HEK293 (cell line): ENCODE data around the gene DGCR2.

Experiments used
- CTCF ChIA-PET: fragments of 350-600 bp; formaldehyde crosslinking; extraction: SDS; loops from one replicate; lab custom pipeline; 2021; ENCODE audit warnings: antibody characterized with exemption; lab: Yijun Ruan, JAX
- POLR2A ChIA-PET: fragments of 300-600 bp; formaldehyde crosslinking; extraction: SDS; loops from one replicate; lab custom pipeline; 2020; ENCODE audit warnings: antibody characterized with exemption, inconsistent platforms; lab: Yijun Ruan, JAX
- H3K27ac ChIP-seq: fragments of 200-500 bp; sonication (Bioruptor generic); 2 replicates; pipeline ENCODE4 v1.5.1; 2014; ENCODE audit warnings: low read depth, low read length, control low read depth, inconsistent platforms; ENCODE audit errors: extremely low read depth
- H3K36me3 ChIP-seq, 2 experiments: fragments of 200-500 bp in 1 of 2; sonication (Bioruptor generic) in 1 of 2; 1 replicate in 1 of 2; 2 replicates in 1 of 2; pipeline ENCODE4 v1.5.1; 2014 to 2017; ENCODE audit warnings: inconsistent platforms in 2 of 2, low read length in 2 of 2; ENCODE audit not compliant: control insufficient read depth in 2 of 2, insufficient read depth in 1 of 2
- H3K4me1 ChIP-seq: fragments of 200-500 bp; sonication (Bioruptor generic); 2 replicates; pipeline ENCODE4 v1.5.1; 2014; ENCODE audit warnings: mild to moderate bottlenecking, low read length, inconsistent platforms; ENCODE audit not compliant: control insufficient read depth, insufficient read depth
- H3K4me3 ChIP-seq: 2 replicates; pipeline ENCODE4 v1.5.1; 2011; ENCODE audit warnings: low read depth, mild to moderate bottlenecking, control low read depth, low read length, moderate library complexity
- H3K9me3 ChIP-seq: fragments of 200-500 bp; sonication (Bioruptor generic); 2 replicates; pipeline ENCODE4 v1.5.1; 2014; ENCODE audit warnings: low read depth, low read length, inconsistent platforms; ENCODE audit not compliant: control insufficient read depth, insufficient read depth
- GLI2 ChIP-seq: fragments of 450-650 bp; formaldehyde crosslinking; IDR thresholded peaks from 2 replicates; pipeline ENCODE4; 2017; ENCODE audit warnings: missing biosample characterization, missing genetic modification characterization, low read depth, borderline replicate concordance
- GLI4 ChIP-seq: fragments of 450-650 bp; formaldehyde crosslinking; IDR thresholded peaks from 2 replicates; pipeline ENCODE4 v1.5.1; 2016; ENCODE audit warnings: missing biosample characterization, missing genetic modification characterization
- GLIS1 ChIP-seq: fragments of 450-650 bp; formaldehyde crosslinking; IDR thresholded peaks from 2 replicates; pipeline ENCODE4 v1.5.1; 2016; ENCODE audit warnings: missing biosample characterization, missing genetic modification characterization
- GLIS2 ChIP-seq: fragments of 450-650 bp; formaldehyde crosslinking; IDR thresholded peaks from 2 replicates; pipeline ENCODE4 v1.5.1; 2016; ENCODE audit warnings: missing biosample characterization, missing genetic modification characterization
- KLF8 ChIP-seq: fragments of 450-650 bp; formaldehyde crosslinking; IDR thresholded peaks from 2 replicates; pipeline ENCODE4 v1.5.1; 2016; ENCODE audit warnings: missing biosample characterization, missing genetic modification characterization
- SCRT1 ChIP-seq: fragments of 450-650 bp; formaldehyde crosslinking; IDR thresholded peaks from 2 replicates; pipeline ENCODE4 v1.5.1; 2016; ENCODE audit warnings: missing biosample characterization, missing genetic modification characterization, borderline replicate concordance
- ZBTB21 ChIP-seq: fragments of 450-650 bp; formaldehyde crosslinking; IDR thresholded peaks from 2 replicates; pipeline ENCODE4 v1.5.1; 2017; ENCODE audit warnings: missing biosample characterization, missing genetic modification characterization
- ZBTB8A ChIP-seq: fragments of 450-650 bp; formaldehyde crosslinking; IDR thresholded peaks from 2 replicates; pipeline ENCODE4 v1.5.1; 2016; ENCODE audit warnings: missing biosample characterization, missing genetic modification characterization
- ZEB2 ChIP-seq: fragments of 450-650 bp; formaldehyde crosslinking; IDR thresholded peaks from 2 replicates; pipeline ENCODE4 v1.5.1; 2016; ENCODE audit warnings: missing biosample characterization, missing genetic modification characterization
- ZFHX2 ChIP-seq: fragments of 450-650 bp; formaldehyde crosslinking; conservative IDR thresholded peaks from 2 replicates; pipeline ENCODE4 v1.5.1; 2016; ENCODE audit warnings: missing biosample characterization, missing genetic modification characterization
- ZFP37 ChIP-seq: fragments of 450-650 bp; formaldehyde crosslinking; IDR thresholded peaks from 2 replicates; pipeline ENCODE4 v1.5.1; 2016; ENCODE audit warnings: missing biosample characterization, missing genetic modification characterization
- ZFP41 ChIP-seq: fragments of 450-650 bp; formaldehyde crosslinking; IDR thresholded peaks from 2 replicates; pipeline ENCODE4 v1.5.1; 2016; ENCODE audit warnings: missing biosample characterization, missing genetic modification characterization, borderline replicate concordance
- ZNF146 ChIP-seq: fragments of 450-650 bp; formaldehyde crosslinking; IDR thresholded peaks from 2 replicates; pipeline ENCODE4 v1.5.1; 2016; ENCODE audit warnings: missing biosample characterization, missing genetic modification characterization
- ZNF157 ChIP-seq: fragments of 450-650 bp; formaldehyde crosslinking; IDR thresholded peaks from 2 replicates; pipeline ENCODE4 v1.5.1; 2016; ENCODE audit warnings: missing biosample characterization, missing genetic modification characterization
- ZNF391 ChIP-seq: fragments of 450-650 bp; formaldehyde crosslinking; IDR thresholded peaks from 2 replicates; pipeline ENCODE4 v1.5.1; 2016; ENCODE audit warnings: low read depth, missing biosample characterization, missing genetic modification characterization, borderline replicate concordance
- ZNF548 ChIP-seq: fragments of 450-650 bp; formaldehyde crosslinking; IDR thresholded peaks from 2 replicates; pipeline ENCODE4 v1.5.1; 2016; ENCODE audit warnings: missing biosample characterization, missing genetic modification characterization
- ZNF747 ChIP-seq: fragments of 450-650 bp; formaldehyde crosslinking; IDR thresholded peaks from 2 replicates; pipeline ENCODE4 v1.5.1; 2016; ENCODE audit warnings: missing biosample characterization, missing genetic modification characterization
- ZNF76 ChIP-seq: fragments of 450-650 bp; formaldehyde crosslinking; IDR thresholded peaks from 2 replicates; pipeline ENCODE4; 2016; ENCODE audit warnings: low read depth, missing biosample characterization, missing genetic modification characterization, borderline replicate concordance
- TF ChIP-seq, protein P1 (sequence below): fragments of 450-650 bp; formaldehyde crosslinking; IDR thresholded peaks from 2 replicates; pipeline ENCODE4 v1.5.1; 2017; ENCODE audit warnings: missing biosample characterization, missing genetic modification characterization
- TF ChIP-seq, protein P2 (sequence below): fragments of 450-650 bp; formaldehyde crosslinking; IDR thresholded peaks from 2 replicates; pipeline ENCODE4 v1.5.1; 2017; ENCODE audit warnings: missing biosample characterization, missing genetic modification characterization
- TF ChIP-seq, protein P3 (sequence below): fragments of 450-650 bp; formaldehyde crosslinking; IDR thresholded peaks from 2 replicates; pipeline ENCODE4 v1.5.1; 2016; ENCODE audit warnings: missing biosample characterization, missing genetic modification characterization
- TF ChIP-seq, protein P4 (sequence below): fragments of 450-650 bp; formaldehyde crosslinking; IDR thresholded peaks from 2 replicates; pipeline ENCODE4 v1.5.1; 2016; ENCODE audit warnings: missing biosample characterization, missing genetic modification characterization
- TF ChIP-seq, protein P5 (sequence below): fragments of 450-650 bp; formaldehyde crosslinking; IDR thresholded peaks from 2 replicates; pipeline ENCODE4 v1.5.1; 2016; ENCODE audit warnings: missing biosample characterization, missing genetic modification characterization

DGCR2 gene

DNA sequence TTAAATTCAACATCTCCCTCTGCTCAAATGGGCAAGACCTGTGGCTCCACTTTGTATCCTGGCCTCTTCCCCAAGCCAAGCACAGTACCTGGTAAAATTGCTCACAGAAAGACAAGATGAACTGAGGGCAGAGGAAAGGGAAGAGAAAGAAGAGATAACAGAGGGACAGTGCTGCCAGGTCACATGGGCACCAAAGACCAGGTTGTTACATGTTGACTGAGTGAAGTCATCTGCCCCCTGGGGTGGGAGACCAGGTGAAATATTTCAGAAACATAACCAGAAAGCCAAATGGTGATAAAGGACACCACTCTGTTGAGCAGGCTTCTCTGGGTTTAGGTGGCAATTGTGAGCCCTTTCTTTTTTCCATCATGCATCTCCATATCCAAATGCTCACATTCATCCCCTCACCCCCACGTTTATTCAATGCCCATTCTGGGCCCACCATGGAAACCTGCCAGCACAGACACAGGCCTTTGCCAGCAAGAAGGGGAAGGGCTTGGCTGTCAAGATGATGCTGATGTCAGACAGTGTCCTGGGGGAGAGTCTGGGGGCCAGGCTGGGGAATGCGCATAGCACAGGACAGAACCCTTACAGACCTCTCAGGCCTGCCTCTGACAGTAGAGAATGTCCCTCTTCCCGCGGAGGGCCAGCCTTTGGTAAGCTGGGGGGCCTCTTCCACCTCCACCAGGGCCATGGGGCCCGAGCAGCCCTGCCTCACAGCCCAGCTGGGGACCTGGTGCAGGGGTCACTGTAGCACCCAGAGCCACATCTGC lies 51.6 kb downstream of the DGCR2 start (continued):
- peak; percentile 75 for TF ChIP-seq GLIS1 (tag by site-specific recombination)

DNA sequence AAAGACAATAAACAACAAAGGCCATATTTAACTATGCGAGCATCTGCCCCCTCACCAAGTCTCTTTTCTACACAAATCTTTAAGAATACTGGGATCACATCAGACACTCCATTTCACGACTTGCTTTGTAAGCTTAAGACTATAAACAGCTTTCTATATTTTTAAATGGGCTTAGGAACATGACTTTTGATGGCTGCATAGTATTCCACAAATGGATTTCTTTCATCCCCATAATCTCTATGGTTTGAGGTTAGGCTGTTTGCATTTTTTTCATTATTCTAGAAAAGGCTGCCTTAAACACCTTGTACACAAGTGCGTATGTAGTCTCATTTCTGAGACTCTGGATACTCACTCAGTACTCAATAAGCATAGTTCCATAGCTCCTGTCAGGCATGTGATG lies 52.8 kb downstream of the DGCR2 start:
- peaks cover 5 to 77% of the 10 kb centered on the region in 2 experiments; a peak in 2 of 3 replicates for H3K36me3 ChIP-seq
- no peak overlapping the region for H3K4me3 ChIP-seq
- no peak overlapping the region for H3K27ac ChIP-seq
- CTCF ChIA-PET = interaction anchor here (0.7 kb wide), 1 partner anchor 33 kb away, joined by 3 read pairs; no protein-coding TSS in a partner anchor
- no peak for TF ChIP-seq GLI4
- TF ChIP-seq ZNF146 = peak; percentile 92
- TF ChIP-seq, all 188 proteins: peak for 1
- POLR2A ChIA-PET = no interaction called here
- H3K4me1 ChIP-seq = no peaks in the 10 kb centered on the region
- H3K9me3 ChIP-seq = no peaks in the 10 kb centered on the region

DNA sequence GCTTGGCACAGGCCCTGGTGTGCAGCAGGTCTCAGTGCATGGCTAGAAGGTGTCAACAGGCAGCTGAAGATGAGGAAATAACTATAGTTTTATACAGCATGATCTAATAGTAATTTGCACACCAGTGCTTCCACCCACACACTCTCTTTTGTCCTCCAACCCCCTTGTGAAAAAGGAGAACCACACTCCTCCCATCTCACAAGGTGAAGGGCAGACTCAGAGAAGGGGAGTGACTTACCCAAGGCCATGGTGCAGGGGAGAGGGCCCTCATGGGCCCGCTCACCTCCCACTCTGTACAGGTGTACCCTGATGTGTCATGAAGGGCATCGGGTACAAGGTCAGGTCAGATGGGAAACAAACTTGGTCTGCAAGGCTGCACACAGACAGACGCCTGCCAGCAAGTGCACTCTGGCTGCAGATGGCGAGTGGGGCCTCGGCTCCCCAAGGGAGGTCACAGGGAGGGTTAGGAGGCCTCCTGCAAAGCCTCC lies 53.4 kb downstream of the DGCR2 start:
- H3K27ac ChIP-seq = no peak overlapping the region
- no peak overlapping the region for H3K4me3 ChIP-seq
- POLR2A ChIA-PET = no interaction called here
- no peaks in the 10 kb centered on the region for H3K9me3 ChIP-seq
- peaks cover 5 to 83% of the 10 kb centered on the region in 2 experiments; a peak in 2 of 3 replicates for H3K36me3 ChIP-seq
- no peaks in the 10 kb centered on the region for H3K4me1 ChIP-seq
- CTCF ChIA-PET = interaction anchor here (0.7 kb wide), 1 partner anchor 32 kb away, joined by 3 read pairs; no protein-coding TSS in a partner anchor
- TF ChIP-seq KLF8 (tag by site-specific recombination) = no peak
- TF ChIP-seq ZFP41 (tag by site-specific recombination) = no peak
- no peak for TF ChIP-seq ZBTB8A (tag by site-specific recombination)
- TF ChIP-seq GLI2 (tag by site-specific recombination) = no peak
- TF ChIP-seq ZNF76 (tag by site-specific recombination) = no peak
- no peak for TF ChIP-seq ZNF747 (tag by site-specific recombination)
- 0 out of 2 replicates have a peak, but pooled peaks have one; percentile 4 for TF ChIP-seq GLIS2 (tag by site-specific recombination)
- TF ChIP-seq ZNF157 (tag by site-specific recombination) = no peak
- TF ChIP-seq ZFP37 (tag by site-specific recombination) = no peak
- no peak for TF ChIP-seq ZBTB21 (tag by site-specific recombination)
- no peak for TF ChIP-seq ZNF391 (tag by site-specific recombination)
- TF ChIP-seq SCRT1 (tag by site-specific recombination) = no peak
- TF ChIP-seq, protein P1, sequence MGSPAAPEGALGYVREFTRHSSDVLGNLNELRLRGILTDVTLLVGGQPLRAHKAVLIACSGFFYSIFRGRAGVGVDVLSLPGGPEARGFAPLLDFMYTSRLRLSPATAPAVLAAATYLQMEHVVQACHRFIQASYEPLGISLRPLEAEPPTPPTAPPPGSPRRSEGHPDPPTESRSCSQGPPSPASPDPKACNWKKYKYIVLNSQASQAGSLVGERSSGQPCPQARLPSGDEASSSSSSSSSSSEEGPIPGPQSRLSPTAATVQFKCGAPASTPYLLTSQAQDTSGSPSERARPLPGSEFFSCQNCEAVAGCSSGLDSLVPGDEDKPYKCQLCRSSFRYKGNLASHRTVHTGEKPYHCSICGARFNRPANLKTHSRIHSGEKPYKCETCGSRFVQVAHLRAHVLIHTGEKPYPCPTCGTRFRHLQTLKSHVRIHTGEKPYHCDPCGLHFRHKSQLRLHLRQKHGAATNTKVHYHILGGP = no peak
- TF ChIP-seq, protein P2, sequence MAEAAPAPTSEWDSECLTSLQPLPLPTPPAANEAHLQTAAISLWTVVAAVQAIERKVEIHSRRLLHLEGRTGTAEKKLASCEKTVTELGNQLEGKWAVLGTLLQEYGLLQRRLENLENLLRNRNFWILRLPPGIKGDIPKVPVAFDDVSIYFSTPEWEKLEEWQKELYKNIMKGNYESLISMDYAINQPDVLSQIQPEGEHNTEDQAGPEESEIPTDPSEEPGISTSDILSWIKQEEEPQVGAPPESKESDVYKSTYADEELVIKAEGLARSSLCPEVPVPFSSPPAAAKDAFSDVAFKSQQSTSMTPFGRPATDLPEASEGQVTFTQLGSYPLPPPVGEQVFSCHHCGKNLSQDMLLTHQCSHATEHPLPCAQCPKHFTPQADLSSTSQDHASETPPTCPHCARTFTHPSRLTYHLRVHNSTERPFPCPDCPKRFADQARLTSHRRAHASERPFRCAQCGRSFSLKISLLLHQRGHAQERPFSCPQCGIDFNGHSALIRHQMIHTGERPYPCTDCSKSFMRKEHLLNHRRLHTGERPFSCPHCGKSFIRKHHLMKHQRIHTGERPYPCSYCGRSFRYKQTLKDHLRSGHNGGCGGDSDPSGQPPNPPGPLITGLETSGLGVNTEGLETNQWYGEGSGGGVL (tag by site-specific recombination) = no peak
- TF ChIP-seq ZNF548 (tag by site-specific recombination) = no peak
- TF ChIP-seq, protein P3, sequence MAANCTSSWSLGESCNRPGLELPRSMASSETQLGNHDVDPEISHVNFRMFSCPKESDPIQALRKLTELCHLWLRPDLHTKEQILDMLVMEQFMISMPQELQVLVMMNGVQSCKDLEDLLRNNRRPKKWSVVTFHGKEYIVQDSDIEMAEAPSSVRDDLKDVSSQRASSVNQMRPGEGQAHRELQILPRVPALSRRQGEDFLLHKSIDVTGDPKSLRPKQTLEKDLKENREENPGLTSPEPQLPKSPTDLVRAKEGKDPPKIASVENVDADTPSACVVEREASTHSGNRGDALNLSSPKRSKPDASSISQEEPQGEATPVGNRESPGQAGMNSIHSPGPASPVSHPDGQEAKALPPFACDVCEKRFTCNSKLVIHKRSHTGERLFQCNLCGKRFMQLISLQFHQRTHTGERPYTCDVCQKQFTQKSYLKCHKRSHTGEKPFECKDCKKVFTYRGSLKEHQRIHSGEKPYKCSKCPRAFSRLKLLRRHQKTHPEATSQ (tag by site-specific recombination) = no peak
- TF ChIP-seq, protein P4, sequence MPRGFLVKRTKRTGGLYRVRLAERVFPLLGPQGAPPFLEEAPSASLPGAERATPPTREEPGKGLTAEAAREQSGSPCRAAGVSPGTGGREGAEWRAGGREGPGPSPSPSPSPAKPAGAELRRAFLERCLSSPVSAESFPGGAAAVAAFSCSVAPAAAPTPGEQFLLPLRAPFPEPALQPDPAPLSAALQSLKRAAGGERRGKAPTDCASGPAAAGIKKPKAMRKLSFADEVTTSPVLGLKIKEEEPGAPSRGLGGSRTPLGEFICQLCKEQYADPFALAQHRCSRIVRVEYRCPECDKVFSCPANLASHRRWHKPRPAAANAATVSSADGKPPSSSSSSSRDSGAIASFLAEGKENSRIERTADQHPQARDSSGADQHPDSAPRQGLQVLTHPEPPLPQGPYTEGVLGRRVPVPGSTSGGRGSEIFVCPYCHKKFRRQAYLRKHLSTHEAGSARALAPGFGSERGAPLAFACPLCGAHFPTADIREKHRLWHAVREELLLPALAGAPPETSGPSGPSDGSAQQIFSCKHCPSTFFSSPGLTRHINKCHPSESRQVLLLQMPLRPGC (tag by site-specific recombination) = no peak
- peak; percentile 25; the same call in 1 of the 2 replicates for TF ChIP-seq ZFHX2
- TF ChIP-seq, protein P5, sequence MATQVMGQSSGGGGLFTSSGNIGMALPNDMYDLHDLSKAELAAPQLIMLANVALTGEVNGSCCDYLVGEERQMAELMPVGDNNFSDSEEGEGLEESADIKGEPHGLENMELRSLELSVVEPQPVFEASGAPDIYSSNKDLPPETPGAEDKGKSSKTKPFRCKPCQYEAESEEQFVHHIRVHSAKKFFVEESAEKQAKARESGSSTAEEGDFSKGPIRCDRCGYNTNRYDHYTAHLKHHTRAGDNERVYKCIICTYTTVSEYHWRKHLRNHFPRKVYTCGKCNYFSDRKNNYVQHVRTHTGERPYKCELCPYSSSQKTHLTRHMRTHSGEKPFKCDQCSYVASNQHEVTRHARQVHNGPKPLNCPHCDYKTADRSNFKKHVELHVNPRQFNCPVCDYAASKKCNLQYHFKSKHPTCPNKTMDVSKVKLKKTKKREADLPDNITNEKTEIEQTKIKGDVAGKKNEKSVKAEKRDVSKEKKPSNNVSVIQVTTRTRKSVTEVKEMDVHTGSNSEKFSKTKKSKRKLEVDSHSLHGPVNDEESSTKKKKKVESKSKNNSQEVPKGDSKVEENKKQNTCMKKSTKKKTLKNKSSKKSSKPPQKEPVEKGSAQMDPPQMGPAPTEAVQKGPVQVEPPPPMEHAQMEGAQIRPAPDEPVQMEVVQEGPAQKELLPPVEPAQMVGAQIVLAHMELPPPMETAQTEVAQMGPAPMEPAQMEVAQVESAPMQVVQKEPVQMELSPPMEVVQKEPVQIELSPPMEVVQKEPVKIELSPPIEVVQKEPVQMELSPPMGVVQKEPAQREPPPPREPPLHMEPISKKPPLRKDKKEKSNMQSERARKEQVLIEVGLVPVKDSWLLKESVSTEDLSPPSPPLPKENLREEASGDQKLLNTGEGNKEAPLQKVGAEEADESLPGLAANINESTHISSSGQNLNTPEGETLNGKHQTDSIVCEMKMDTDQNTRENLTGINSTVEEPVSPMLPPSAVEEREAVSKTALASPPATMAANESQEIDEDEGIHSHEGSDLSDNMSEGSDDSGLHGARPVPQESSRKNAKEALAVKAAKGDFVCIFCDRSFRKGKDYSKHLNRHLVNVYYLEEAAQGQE (tag by site-specific recombination) = no peak
- no peak for TF ChIP-seq ZEB2
